ENCODE measurements around the gene RFLNA.

The RFLNA gene

DNA sequence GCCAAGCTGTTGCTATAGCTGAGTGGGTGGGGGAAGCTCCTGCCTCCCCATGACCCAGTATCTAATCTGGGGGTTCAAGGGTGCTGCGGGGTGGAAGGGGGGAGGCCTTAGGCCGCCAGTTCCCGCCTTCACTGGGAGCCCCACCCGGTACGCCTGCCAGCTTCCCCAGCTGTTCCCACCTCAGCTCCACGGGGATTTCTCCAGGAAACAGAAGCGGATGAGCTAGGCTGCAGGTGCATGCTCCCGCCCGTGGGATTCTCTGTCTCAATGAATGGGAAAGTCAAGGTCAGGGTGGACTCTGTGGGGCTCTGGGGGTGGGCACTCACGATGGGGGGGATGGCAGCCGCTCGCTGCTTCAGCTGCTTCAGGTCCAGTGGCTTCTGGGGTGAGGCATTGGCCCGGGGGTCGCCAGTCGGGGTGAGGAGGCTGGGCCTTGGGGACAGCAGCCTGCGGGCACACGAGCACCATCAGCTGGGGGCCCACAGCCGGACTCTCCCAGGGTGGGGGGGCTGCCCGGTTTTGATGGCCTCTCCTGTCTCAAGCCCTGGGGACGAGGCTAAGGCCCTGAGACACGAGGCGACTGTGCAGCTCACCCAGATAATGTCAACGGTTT lies 68.6 kb downstream of the RFLNA start:
- no peak for DNase-seq

DNA sequence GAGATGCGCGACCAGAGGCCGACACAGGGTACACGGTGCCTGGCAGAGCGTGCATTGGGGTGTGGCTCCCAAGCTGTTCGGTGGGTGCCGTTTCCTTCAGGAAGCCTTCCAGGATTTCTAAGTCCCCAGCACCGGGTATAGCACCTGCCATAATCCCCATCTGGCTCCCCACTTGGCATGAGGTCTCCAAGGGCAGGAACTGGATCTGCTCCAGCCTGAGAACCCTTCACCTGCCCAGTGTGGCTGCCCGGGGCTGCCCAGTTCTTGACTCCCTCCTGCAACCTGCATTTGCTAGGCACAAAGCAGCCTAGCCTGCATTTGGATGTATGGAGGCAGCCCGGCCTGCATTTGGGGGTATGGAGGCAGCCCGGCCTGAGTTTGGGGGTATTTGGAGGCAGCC lies 69.7 kb downstream of the RFLNA start:
- DNase-seq, result no peak
